Measurements from ENCODE around the gene MMP25. TPM values are rescaled to one million over a fixed set of nuclear protein-coding genes. Genes with fewer than 3 reads are reported as not detected.
"Not testable (repeated sequence)": the region's sequence is repeated elsewhere in the genome, so short reads cannot be mapped to it uniquely, and the experiment has no call there.

Gene MMP25
- total and polyA plus RNA-seq, 11 donors: 0.32 to 3.0 (median 0.93) TPM

- Histone ChIP-seq H3K4me1 (peaks cover 0 to 32% (median 0%) of the 10 kb centered on the region in 12 donors), H3K27ac (peak overlapping the region in 1 of 12 donors; percentile 52), H3K36me3 (peaks cover 0 to 17% (median 5%) of the 10 kb centered on the region in 9 donors), H3K27me3 (no peaks in the 10 kb centered on the region), H3K4me3 (no peak overlapping the region), H3K9me3 (no peaks in the 10 kb centered on the region)
- intact Hi-C loops (cut with DNase I): no loop called here
- TF ChIP-seq CTCF (IDR thresholded peaks at IDR 0.05): no peak
- no peak for TF ChIP-seq POLR2A (IDR thresholded peaks at IDR 0.05)
- WGBS, 4 donors: 90 to 92% (median 91%) methylated on average over 7 of the region's 7 CpGs
- ATAC-seq (no peak), DNase-seq (peak in 1 of 5 donors; percentile 3)
These were observed 27.1 kb downstream of the MMP25 start for GRCh38 chr16:3073448-3073847.

GRCh38 chr16:3074860-3075522 lies 28.6 kb downstream of the MMP25 start:
- no peak for TF ChIP-seq POLR2A (IDR thresholded peaks at IDR 0.05)
- TF ChIP-seq CTCF (IDR thresholded peaks at IDR 0.05): no peak
- Histone ChIP-seq H3K4me3 (no peak overlapping the region), H3K27me3 (no peaks in the 10 kb centered on the region), H3K9me3 (no peaks in the 10 kb centered on the region), H3K27ac (peak overlapping the region in 4 of 12 donors; percentile 29 to 83 (median 50)), H3K4me1 (peaks cover 0 to 31% (median 0%) of the 10 kb centered on the region in 12 donors), H3K36me3 (peaks cover 0 to 13% (median 4%) of the 10 kb centered on the region in 9 donors)
- intact Hi-C loops (cut with DNase I): no loop called here
- DNase-seq (peak in 2 of 5 donors; percentile 34 to 45), ATAC-seq (peak in 3 of 4 donors; percentile 30 to 76 (median 46))
- WGBS, 4 donors: 67 to 73% (median 69%) methylated on average over 9 of the region's 9 CpGs

GRCh38 chr16:3075523-3075915 lies 29.2 kb downstream of the MMP25 start:
- ATAC-seq: peak; percentile 27 to 76 (median 57)
- H3K9me3 ChIP-seq: no peaks in the 10 kb centered on the region
- intact Hi-C loops (cut with DNase I): no loop called here
- peaks cover 0 to 13% (median 4%) of the 10 kb centered on the region in 9 donors for H3K36me3 ChIP-seq
- H3K4me1 ChIP-seq: peaks cover 0 to 31% (median 0%) of the 10 kb centered on the region in 12 donors
- H3K27me3 ChIP-seq: no peaks in the 10 kb centered on the region
- peak in 4 of 5 donors; percentile 44 to 76 (median 68) for DNase-seq
- TF ChIP-seq CTCF (IDR thresholded peaks at IDR 0.05): no peak
- no peak for TF ChIP-seq POLR2A (IDR thresholded peaks at IDR 0.05)
- peak overlapping the region in 4 of 12 donors; percentile 29 to 83 (median 50) for H3K27ac ChIP-seq
- H3K4me3 ChIP-seq: no peak overlapping the region
- 12 to 40% (median 25%) methylated on average over 3 to 10 of the region's 10 CpGs for WGBS, 4 donors

- not testable (repeated sequence) for ATAC-seq
- 84 to 95% (median 90%) methylated on average over 6 of the region's 6 CpGs for WGBS, 4 donors
These were observed 29.6 kb downstream of the MMP25 start for GRCh38 chr16:3075946-3076345.

More at GRCh38 chr16:3075946-3076345, 29.6 kb downstream of the MMP25 start:
- Histone ChIP-seq H3K27ac (peak overlapping the region in 2 of 12 donors; percentile 9 to 83), H3K4me1 (peaks cover 0 to 31% (median 0%) of the 10 kb centered on the region in 12 donors), H3K36me3 (peaks cover 0 to 17% (median 4%) of the 10 kb centered on the region in 9 donors)
- intact Hi-C loops (cut with DNase I); H3K9me3 ChIP-seq; H3K27me3 ChIP-seq; DNase-seq; H3K4me3 ChIP-seq: not testable (repeated sequence)
